Fibroblast of lung (primary cell): ENCODE results near the gene MCM3AP. TPM values are rescaled to one million over a fixed set of nuclear protein-coding genes. Genes with fewer than 3 reads are reported as not detected.
A peak's percentile ranks its signal among the peaks of the same experiment; 100 is the strongest.

Experiments
- DNase-seq, 2 donors: peaks; one replicate each; pipeline versions ENCODE4 v3.0.0 to v3.0.0-alpha.2; 2010; ENCODE audit warnings: low read depth in 2 of 2
- H2AFZ ChIP-seq: 2 replicates; pipeline ENCODE4 v1.5.1; 2012; ENCODE audit warnings: low read length, control low read depth, inconsistent platforms
- H3K27ac ChIP-seq: 2 replicates; pipeline ENCODE4 v1.5.1; 2011; ENCODE audit warnings: low read length, control low read depth; ENCODE audit not compliant: insufficient read depth
- H3K27me3 ChIP-seq: 2 replicates; pipeline ENCODE4 v1.5.1; 2011; ENCODE audit warnings: mild to moderate bottlenecking, low read length; ENCODE audit not compliant: control insufficient read depth, insufficient read depth
- H3K36me3 ChIP-seq: 2 replicates; pipeline ENCODE4 v1.5.1; 2011; ENCODE audit warnings: low read length; ENCODE audit not compliant: control insufficient read depth, insufficient read depth
- H3K4me1 ChIP-seq: 2 replicates; pipeline ENCODE4 v1.5.1; 2011; ENCODE audit warnings: low read length; ENCODE audit not compliant: control insufficient read depth, insufficient read depth; ENCODE audit errors: extremely low read depth
- H3K4me2 ChIP-seq: 2 replicates; pipeline ENCODE4 v1.5.1; 2011; ENCODE audit warnings: low read length, control low read depth; ENCODE audit not compliant: insufficient read depth; ENCODE audit errors: extremely low read depth
- H3K4me3 ChIP-seq, 4 experiments: fragments of 200-600 bp in 1 of 4; sonication (generic) in 1 of 4; replicated peaks in 1 of 4; 2 replicates each; pipeline ENCODE4 v1.5.1; 2011 to 2016; ENCODE audit warnings: low read length in 4 of 4, low read depth in 3 of 4, mild to moderate bottlenecking in 3 of 4, control low read depth in 2 of 4, inconsistent platforms in 1 of 4, mixed read lengths in 1 of 4; ENCODE audit not compliant: insufficient read depth in 1 of 4; ENCODE audit errors: control extremely low read depth in 1 of 4
- H3K79me2 ChIP-seq: 2 replicates; pipeline ENCODE4 v1.5.1; 2012; ENCODE audit warnings: mild to moderate bottlenecking, low read length, inconsistent platforms; ENCODE audit not compliant: control insufficient read depth, insufficient read depth
- H3K9ac ChIP-seq: 2 replicates; pipeline ENCODE4 v1.5.1; 2011; ENCODE audit warnings: mild to moderate bottlenecking, low read length, control low read depth; ENCODE audit not compliant: insufficient read depth
- H3K9me3 ChIP-seq: 2 replicates; pipeline ENCODE4 v1.5.1; 2012; ENCODE audit warnings: low read depth, low read length; ENCODE audit not compliant: control insufficient read depth, insufficient read depth
- H4K20me1 ChIP-seq: 2 replicates; pipeline ENCODE4 v1.5.1; 2011; ENCODE audit warnings: low read length; ENCODE audit not compliant: control insufficient read depth, insufficient read depth; ENCODE audit errors: extremely low read depth
- CTCF ChIP-seq, 2 donors: IDR thresholded peaks in 1 of 2; conservative IDR thresholded peaks in 1 of 2; 1 replicate in 1 of 2; 2 replicates in 1 of 2; pipeline ENCODE4 v1.5.1; 2011 to 2012; ENCODE audit warnings: low read length in 2 of 2, control low read depth in 1 of 2, inconsistent platforms in 1 of 2, low read depth in 1 of 2, mild to moderate bottlenecking in 1 of 2
- EZH2 ChIP-seq: IDR thresholded peaks from 2 replicates; pipeline ENCODE4 v1.5.1; 2012; ENCODE audit warnings: low read length, control low read depth, mild to moderate bottlenecking; ENCODE audit errors: missing control alignments
- polyA plus RNA-seq, 2 donors: library from polyadenylated mRNA; depleted of rRNA in 1 of 2; stranded (reverse) in 1 of 2; unstranded in 1 of 2; fragments of >200 nt; gene quantifications; 2 replicates each; pipeline ENCODE4 v1.2.1, GENCODE V29; 2011 to 2012; ENCODE audit warnings: missing spikeins in 1 of 2
- total RNA-seq: library from RNA; depleted of rRNA; stranded (reverse); fragments of >200 nt; gene quantifications from 2 replicates; pipeline ENCODE4 v1.2.1, GENCODE V29; 2014

The MCM3AP gene
- total and polyA plus RNA-seq, 2 donors (not counting 1 experiment from before 2014, with no cell fraction given): 40.4 to 64.6 TPM

GRCh38 chr21:46323710-46324389 is 38.4 kb upstream of the MCM3AP start, which contains the start of the genes C21orf58 and PCNT:
TSS of gene C21orf58 (minus strand) at chr21:46323870. CDS start at chr21:46322738, 1,132 bp downstream.
TSS of gene PCNT (plus strand) at chr21:46324156. CDS start at chr21:46324229, 73 bp downstream.
- Histone ChIP-seq H3K9ac (peak within 1 kb of the TSS; percentile 93), H3K9me3 (no peaks in the 10 kb centered on the region), H3K4me1 (peaks cover 17% of the 10 kb centered on the region), H4K20me1 (no peaks in the 10 kb centered on the region), H3K4me2 (peak within 1 kb of the TSS; percentile 96), H3K79me2 (peaks cover 66% of the 10 kb centered on the region), H3K27me3 (no peaks in the 10 kb centered on the region), H3K27ac (peak within 1 kb of the TSS; percentile 95), H3K4me3 (peak within 1 kb of the TSS; percentile 86 to 97 (median 94)), H3K36me3 (peaks cover 4% of the 10 kb centered on the region), H2AFZ (peak within 1 kb of the TSS; percentile 81)
- DNase-seq: peak; percentile 97
- TF ChIP-seq CTCF (conservative IDR thresholded peaks at IDR 0.05 in 1 of 2, IDR thresholded peaks at IDR 0.05 in 1 of 2; ENCODE audit: low read depth in 1 of 2, low read length in 2 of 2) (no peak), EZH2 (no peak)

GRCh38 chr21:46323227-46323709 is 37.9 kb upstream of the MCM3AP start:
- H2AFZ ChIP-seq: peak overlapping the region; percentile 81
- peak in 1 of 2 donors; percentile 6 for DNase-seq

More at GRCh38 chr21:46323227-46323709, 37.9 kb upstream of the MCM3AP start:
- H3K4me2 ChIP-seq: peak overlapping the region; percentile 96
- H3K27ac ChIP-seq: peak overlapping the region; percentile 79
- H3K36me3 ChIP-seq: peaks cover 4% of the 10 kb centered on the region
- TF ChIP-seq CTCF (conservative IDR thresholded peaks at IDR 0.05 in 1 of 2, IDR thresholded peaks at IDR 0.05 in 1 of 2; ENCODE audit: low read depth in 1 of 2, low read length in 2 of 2) (no peak), EZH2 (no peak)
- H3K4me3 ChIP-seq: peak overlapping the region; percentile 66 to 97 (median 94)
- H3K9ac ChIP-seq: peak overlapping the region; percentile 82
- no peaks in the 10 kb centered on the region for H4K20me1 ChIP-seq
- H3K9me3 ChIP-seq: no peaks in the 10 kb centered on the region
- peaks cover 17% of the 10 kb centered on the region for H3K4me1 ChIP-seq
- no peaks in the 10 kb centered on the region for H3K27me3 ChIP-seq
- peaks cover 62% of the 10 kb centered on the region for H3K79me2 ChIP-seq
